ENCODE measurements around the gene SLC22A5. TPM values are rescaled to one million over a fixed set of nuclear protein-coding genes. Genes with fewer than 3 reads are reported as not detected.

Gene SLC22A5
- total RNA-seq, 2 experiments from 2014 or later, result 2.7 to 3.3 TPM

DNA sequence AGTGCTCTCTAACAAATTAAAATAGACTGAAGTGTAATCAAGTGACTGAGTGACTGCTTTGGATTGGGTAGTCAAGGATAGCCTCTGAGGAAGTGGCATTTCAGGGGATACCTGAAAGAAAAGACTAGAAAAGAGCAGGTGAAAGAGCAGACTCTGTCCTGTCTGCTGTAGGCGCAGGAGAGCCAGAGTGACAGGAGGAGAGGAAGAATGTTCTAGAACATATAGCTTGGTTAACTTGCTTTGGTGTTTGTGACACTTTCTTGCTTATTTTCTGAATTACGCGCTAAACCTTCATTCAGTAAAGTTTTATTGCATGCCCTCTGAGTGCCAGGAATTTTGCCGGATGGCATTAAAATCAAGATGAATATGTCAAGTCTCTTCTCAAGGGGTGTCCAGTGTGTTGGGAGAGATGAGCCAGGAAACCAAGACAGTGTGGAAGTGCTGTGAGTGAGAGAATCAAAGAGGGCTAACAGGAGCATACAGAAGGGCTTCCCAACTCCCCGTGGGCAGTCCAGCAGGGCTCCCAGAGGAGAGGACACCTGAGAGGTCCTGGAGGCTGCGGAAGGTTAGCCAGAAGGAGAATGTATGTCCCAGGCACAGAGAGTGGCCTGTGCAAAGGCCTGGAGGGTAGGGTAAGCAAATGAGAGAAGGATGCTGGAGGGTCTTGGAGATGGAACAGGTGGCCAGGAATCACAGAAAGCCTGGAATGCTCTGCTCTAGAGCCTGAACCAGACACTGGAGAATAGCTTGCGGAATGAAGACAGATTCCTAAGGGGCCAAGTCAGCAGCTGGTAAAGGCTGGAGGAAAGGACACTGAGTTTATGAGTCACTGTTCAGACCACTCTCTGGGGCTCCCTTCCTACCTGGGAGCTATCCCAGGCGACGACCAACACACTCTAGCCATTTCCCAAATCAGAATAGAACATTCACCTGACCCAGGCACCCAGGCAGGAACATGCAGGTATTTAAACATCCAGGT, 59.3 kb downstream of the SLC22A5 start:
- Mint-ChIP-seq H3K4me3 (no peak overlapping the region), H3K9me3 (no peaks in the 10 kb centered on the region), H3K27me3 (no peaks in the 10 kb centered on the region), H3K36me3 (ENCODE audit: low read depth) (peaks cover 72% of the 10 kb centered on the region), H3K27ac (peak overlapping the region; percentile 99), H3K4me1 (peaks cover 94% of the 10 kb centered on the region)
- ChIA-PET POLR2A (interaction anchor here (3.6 to 14.2 kb wide), 7 partner anchors 8 to 56 kb away, joined by 15 to 1155 read pairs (median 147); partner anchors contain the start of gene IRF1), CTCF (interaction anchor here (1.0 to 7.5 kb wide), 9 partner anchors 9 to 77 kb away, joined by 3 to 111 read pairs (median 38); partner anchors contain the start of gene IRF1)
- no peak for DNase-seq

DNA sequence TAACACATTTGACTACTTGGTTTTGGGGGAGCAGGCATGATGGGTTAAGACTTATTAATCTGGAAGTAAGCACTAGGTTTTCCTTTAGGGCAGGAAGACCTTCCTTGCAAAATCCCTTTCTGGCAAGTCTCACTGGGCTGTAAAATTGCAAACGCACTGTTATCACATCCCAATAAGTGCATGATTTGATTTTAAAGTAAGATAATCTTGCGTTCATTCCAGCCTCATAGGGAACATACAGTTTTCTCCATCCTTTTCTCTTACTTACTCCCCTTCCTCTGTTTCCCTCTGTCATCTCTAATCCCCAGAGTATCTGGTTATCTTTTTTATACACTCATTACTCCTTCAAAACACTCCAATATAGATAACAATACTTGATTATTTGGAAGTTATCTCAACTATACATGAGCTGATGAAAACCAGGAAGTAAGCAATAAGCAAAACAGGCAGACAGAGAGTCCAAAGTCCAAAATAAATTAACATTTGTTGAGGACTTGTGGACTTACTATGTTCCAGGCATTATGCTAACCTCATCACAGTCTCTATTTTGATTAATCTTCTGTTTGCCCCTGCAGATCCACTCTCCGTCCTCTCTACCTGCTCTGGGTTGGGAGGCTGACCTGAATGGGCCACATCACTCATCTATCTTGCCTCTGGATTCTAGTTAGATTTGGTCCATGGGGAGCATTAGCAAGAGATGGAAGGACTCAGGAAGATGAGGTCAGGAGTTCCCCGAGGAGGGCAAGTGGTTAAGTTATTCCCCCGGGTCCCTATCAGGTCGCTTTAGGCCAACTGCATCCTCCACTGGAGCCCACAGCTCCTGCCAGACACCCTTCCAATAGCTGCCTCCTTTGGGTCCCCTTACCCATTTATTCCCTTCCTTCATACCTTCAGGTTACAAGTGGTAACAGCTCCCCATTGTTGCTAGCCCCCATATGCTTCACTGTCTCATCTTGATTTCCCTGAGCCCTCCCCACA, 60.2 kb downstream of the SLC22A5 start:
- H3K9me3 Mint-ChIP-seq, result no peaks in the 10 kb centered on the region
- DNase-seq, result no peak
- peaks cover 93% of the 10 kb centered on the region for H3K4me1 Mint-ChIP-seq
- POLR2A ChIA-PET, result interaction anchor here (2.8 to 14.2 kb wide), 5 partner anchors 7 to 55 kb away, joined by 7 to 1155 read pairs (median 216); partner anchors contain the start of gene IRF1
- no peak overlapping the region for H3K4me3 Mint-ChIP-seq
- peak overlapping the region; percentile 70 for H3K27ac Mint-ChIP-seq
- peaks cover 73% of the 10 kb centered on the region for H3K36me3 Mint-ChIP-seq (ENCODE audit: low read depth)
- H3K27me3 Mint-ChIP-seq, result no peaks in the 10 kb centered on the region
- CTCF ChIA-PET, result interaction anchor here (0.9 to 2.2 kb wide), 5 partner anchors 26 to 61 kb away, joined by 3 to 9 read pairs (median 3); partner anchors contain the start of gene IRF1

DNA sequence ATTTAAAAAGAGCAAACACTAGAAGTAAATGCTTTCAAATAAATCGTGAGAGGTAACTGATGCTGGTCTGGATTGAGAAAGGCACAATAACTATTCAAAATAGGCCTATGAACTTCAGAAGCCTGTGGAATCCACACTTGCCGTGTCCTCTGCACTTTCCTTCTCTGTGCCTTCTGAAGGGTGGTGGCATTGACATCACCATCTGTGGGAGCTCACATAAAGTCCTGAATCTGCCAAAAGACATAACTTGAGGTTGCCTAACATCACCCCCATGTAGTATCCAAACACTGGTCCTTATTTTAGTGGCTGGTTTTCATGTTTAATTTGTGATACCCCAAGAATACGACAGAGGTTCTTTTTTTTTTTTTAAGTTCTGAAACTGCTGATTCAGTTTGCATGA, 61.2 kb downstream of the SLC22A5 start:
- CTCF ChIA-PET, result interaction anchor here (0.9 to 2.2 kb wide), 5 partner anchors 25 to 70 kb away, joined by 3 to 9 read pairs (median 4); partner anchors contain the start of gene IRF1
- no peak for DNase-seq
- peaks cover 73% of the 10 kb centered on the region for H3K36me3 Mint-ChIP-seq (ENCODE audit: low read depth)
- POLR2A ChIA-PET, result interaction anchor here (1.2 to 14.2 kb wide), 7 partner anchors 9 to 54 kb away, joined by 3 to 1155 read pairs (median 7); partner anchors contain the start of gene IRF1
- peak overlapping the region; percentile 70 for H3K27ac Mint-ChIP-seq
- H3K9me3 Mint-ChIP-seq, result no peaks in the 10 kb centered on the region
- peaks cover 92% of the 10 kb centered on the region for H3K4me1 Mint-ChIP-seq
- no peak overlapping the region for H3K4me3 Mint-ChIP-seq
- H3K27me3 Mint-ChIP-seq, result no peaks in the 10 kb centered on the region

DNA sequence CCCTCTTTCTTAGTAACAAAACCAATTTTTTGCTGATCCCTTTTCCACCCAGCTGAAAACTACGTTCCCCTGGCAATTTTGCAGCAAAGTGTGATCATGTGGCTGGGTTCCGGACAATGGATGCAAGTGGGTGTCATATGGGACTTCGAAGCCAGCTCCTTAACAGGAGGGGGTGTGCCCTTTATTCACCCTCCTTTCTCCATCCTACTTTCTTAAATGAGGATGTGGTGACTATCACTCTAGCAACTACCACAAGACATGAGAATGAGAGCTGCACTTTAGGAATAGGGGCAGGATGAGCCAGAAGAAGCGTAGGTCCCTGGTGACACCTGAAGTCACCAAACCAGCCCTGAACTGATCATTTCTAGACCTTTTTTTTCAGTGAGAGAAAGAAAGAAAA, 62.1 kb downstream of the SLC22A5 start:
- Mint-ChIP-seq H3K36me3 (ENCODE audit: low read depth) (peaks cover 72% of the 10 kb centered on the region), H3K4me1 (peaks cover 91% of the 10 kb centered on the region), H3K27me3 (no peaks in the 10 kb centered on the region), H3K9me3 (no peaks in the 10 kb centered on the region), H3K4me3 (no peak overlapping the region), H3K27ac (peak overlapping the region; percentile 70)
- no peak for DNase-seq
- CTCF ChIA-PET, result interaction anchor here (0.7 to 2.5 kb wide), 6 partner anchors 21 to 59 kb away, joined by 3 to 9 read pairs (median 4); partner anchors contain the start of gene IRF1
- POLR2A ChIA-PET, result interaction anchor here (1.4 to 14.2 kb wide), 7 partner anchors 11 to 53 kb away, joined by 5 to 1155 read pairs (median 7); partner anchors contain the start of gene IRF1

DNA sequence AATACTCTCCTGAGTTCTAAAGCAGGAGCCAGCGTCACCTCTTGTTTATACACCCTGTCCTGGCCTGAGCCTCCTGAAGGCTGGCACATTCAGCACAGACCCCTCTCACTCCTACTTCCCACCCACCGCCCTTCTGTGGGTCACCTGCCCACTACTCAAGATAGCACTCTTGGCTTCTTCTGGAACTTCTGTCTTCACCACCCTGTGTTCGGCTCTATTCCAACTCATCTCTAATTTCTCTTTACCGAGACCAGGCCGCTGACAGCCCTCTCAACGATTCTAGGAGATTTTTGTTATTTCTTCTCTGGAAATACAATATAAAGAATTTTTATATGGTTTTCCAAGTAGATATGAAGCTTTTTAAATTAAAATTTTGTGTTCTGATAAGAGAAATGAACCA, 63.6 kb downstream of the SLC22A5 start:
- no peak overlapping the region for H3K4me3 Mint-ChIP-seq
- peaks cover 70% of the 10 kb centered on the region for H3K36me3 Mint-ChIP-seq (ENCODE audit: low read depth)
- H3K27ac Mint-ChIP-seq, result peak overlapping the region; percentile 42
- no peaks in the 10 kb centered on the region for H3K9me3 Mint-ChIP-seq
- ChIA-PET POLR2A (interaction anchor here (2.5 to 14.2 kb wide), 3 partner anchors 23 to 52 kb away, joined by 19 to 1155 read pairs (median 85); partner anchors contain the start of gene IRF1), CTCF (interaction anchor here (0.9 to 2.5 kb wide), 4 partner anchors 31 to 68 kb away, joined by 3 to 9 read pairs (median 3); no protein-coding TSS in a partner anchor)
- peaks cover 91% of the 10 kb centered on the region for H3K4me1 Mint-ChIP-seq
- no peaks in the 10 kb centered on the region for H3K27me3 Mint-ChIP-seq
- DNase-seq, result no peak

DNA sequence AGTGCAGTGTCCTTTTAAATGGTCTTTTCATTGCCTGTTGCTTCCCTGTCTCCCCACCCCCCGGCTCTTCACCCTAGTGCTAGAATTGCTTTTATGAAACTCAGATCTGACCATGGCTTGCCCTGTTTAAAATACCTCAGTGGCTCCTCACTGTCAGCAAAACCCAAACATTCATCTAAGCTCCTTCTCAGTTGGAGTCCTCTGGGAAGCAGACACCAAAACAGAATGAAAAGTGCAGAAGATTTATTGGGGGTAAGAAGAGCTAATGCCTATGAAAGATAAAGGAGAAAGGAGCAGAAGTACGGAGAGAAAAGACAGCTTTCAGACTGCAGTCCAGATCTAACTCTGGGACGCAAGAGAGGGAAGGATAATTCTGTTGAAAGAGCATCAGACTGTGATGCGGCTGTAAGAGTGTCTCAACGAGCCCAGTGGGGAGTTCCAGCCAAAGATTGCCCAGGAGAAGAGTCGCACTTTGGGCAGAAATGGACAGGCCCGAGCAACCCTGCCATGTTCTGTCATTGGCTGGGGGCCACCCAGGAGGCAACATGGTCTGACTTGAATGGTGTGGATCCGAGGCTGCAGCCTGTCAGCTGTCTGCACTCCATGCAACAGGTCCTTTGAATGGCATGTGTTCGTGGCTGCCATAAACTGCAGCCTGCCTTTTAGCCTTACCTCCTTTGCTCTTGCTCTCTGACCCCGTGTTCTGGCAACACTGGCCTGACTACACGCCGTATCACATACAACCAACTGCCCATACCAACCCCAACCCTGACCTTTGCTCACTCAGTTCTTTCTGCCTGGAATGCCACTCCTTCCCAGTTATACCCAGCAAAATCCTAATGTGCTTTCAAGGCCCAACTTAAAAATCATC, 65.1 kb downstream of the SLC22A5 start:
- Mint-ChIP-seq H3K4me1 (peaks cover 89% of the 10 kb centered on the region), H3K36me3 (ENCODE audit: low read depth) (peaks cover 65% of the 10 kb centered on the region), H3K9me3 (no peaks in the 10 kb centered on the region), H3K27me3 (no peaks in the 10 kb centered on the region), H3K4me3 (no peak overlapping the region), H3K27ac (peak overlapping the region; percentile 28)
- POLR2A ChIA-PET, result interaction anchor here (1.0 to 7.1 kb wide), 5 partner anchors 8 to 56 kb away, joined by 3 to 85 read pairs (median 5); partner anchors contain the start of gene IRF1
- DNase-seq, result no peak
- CTCF ChIA-PET, result interaction anchor here (5.3 kb wide), 1 partner anchor 8 kb away, joined by 44 read pairs; no protein-coding TSS in a partner anchor

DNA sequence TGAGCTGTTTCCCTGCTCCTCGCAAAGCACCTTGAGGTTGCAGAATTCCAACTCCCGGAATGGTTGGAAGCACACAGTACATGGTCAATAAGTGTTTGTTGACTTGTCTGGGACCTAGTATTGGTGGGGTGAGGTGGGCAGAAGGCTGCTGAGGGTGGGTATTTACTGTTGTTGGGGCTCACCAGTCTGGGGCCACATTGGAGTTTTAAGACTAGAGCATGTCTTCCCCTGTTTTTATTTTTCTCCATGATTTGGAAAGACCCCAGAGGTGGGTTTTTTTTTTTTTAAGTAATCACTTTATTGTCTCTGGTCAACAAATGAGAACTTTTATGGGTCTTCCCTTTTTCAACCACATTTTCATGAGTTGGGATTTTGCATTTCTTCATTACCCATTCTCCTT, 65.9 kb downstream of the SLC22A5 start:
- ChIA-PET POLR2A (interaction anchor here (1.1 to 7.1 kb wide), 7 partner anchors 9 to 60 kb away, joined by 3 to 85 read pairs (median 10); no protein-coding TSS in a partner anchor), CTCF (interaction anchor here (5.3 kb wide), 1 partner anchor 9 kb away, joined by 44 read pairs; no protein-coding TSS in a partner anchor)
- H3K9me3 Mint-ChIP-seq, result no peaks in the 10 kb centered on the region
- no peak for DNase-seq
- H3K27me3 Mint-ChIP-seq, result no peaks in the 10 kb centered on the region
- no peak overlapping the region for H3K4me3 Mint-ChIP-seq
- peaks cover 88% of the 10 kb centered on the region for H3K4me1 Mint-ChIP-seq
- peaks cover 62% of the 10 kb centered on the region for H3K36me3 Mint-ChIP-seq (ENCODE audit: low read depth)
- no peak overlapping the region for H3K27ac Mint-ChIP-seq

DNA sequence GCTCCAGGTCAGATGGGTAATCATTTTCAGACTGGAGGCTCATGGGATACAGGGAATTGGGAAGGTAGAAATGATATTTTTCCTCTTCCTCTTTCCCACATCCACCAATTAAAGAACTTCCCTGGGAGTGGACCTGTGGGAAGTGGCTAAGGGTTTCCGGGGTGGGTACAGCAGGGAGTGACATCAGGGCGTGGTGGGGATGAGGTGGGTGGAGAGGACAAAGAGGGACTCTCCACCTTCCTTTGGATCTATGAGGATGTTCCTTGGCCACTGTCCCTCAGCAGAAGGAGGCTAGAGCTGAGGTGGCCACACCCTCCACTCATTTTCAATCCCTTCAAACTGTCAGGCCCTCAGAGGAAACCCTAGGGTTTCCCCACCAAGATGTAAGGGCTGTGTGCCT, 66.4 kb downstream of the SLC22A5 start:
- POLR2A ChIA-PET, result interaction anchor here (1.0 to 7.1 kb wide), 9 partner anchors 9 to 60 kb away, joined by 3 to 85 read pairs (median 10); partner anchors contain the start of gene IRF1
- H3K36me3 Mint-ChIP-seq (ENCODE audit: low read depth), result peaks cover 60% of the 10 kb centered on the region
- no peaks in the 10 kb centered on the region for H3K9me3 Mint-ChIP-seq
- CTCF ChIA-PET, result interaction anchor here (1.0 to 5.3 kb wide), 3 partner anchors 9 to 55 kb away, joined by 3 to 44 read pairs (median 4); partner anchors contain the start of gene IRF1
- H3K4me3 Mint-ChIP-seq, result no peak overlapping the region
- H3K27me3 Mint-ChIP-seq, result no peaks in the 10 kb centered on the region
- DNase-seq, result no peak
- peaks cover 86% of the 10 kb centered on the region for H3K4me1 Mint-ChIP-seq
- H3K27ac Mint-ChIP-seq, result peak overlapping the region; percentile 18

DNA sequence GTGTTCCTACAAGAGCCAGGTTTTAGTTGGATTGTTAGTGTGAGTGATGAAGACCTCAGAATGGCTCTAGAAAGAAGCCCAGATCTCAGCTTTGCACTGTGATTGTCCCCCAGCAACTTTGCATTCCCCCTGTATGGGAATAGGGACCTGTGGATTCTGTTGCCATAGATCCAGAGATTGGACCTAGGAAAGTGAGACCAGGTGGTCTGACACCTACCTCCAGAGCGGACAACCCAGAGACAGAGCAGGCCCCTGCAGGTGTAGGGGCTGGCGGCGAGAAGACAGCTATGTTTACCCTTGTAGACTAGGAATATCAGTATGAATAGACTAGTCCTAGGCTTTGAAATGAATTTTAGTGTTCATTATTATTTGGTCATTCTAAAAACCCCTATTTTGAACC, 67.4 kb downstream of the SLC22A5 start:
- H3K4me1 Mint-ChIP-seq, result peaks cover 82% of the 10 kb centered on the region
- no peak for DNase-seq
- peak overlapping the region; percentile 54 for H3K4me3 Mint-ChIP-seq
- H3K9me3 Mint-ChIP-seq, result no peaks in the 10 kb centered on the region
- H3K36me3 Mint-ChIP-seq (ENCODE audit: low read depth), result peaks cover 58% of the 10 kb centered on the region
- H3K27me3 Mint-ChIP-seq, result no peaks in the 10 kb centered on the region
- peak overlapping the region; percentile 87 for H3K27ac Mint-ChIP-seq
- ChIA-PET CTCF (interaction anchor here (1.0 to 5.3 kb wide), 4 partner anchors 10 to 54 kb away, joined by 3 to 44 read pairs (median 6); partner anchors contain the start of gene IRF1), POLR2A (interaction anchor here (1.0 to 7.1 kb wide), 10 partner anchors 10 to 59 kb away, joined by 4 to 85 read pairs (median 8); partner anchors contain the start of gene IRF1)

DNA sequence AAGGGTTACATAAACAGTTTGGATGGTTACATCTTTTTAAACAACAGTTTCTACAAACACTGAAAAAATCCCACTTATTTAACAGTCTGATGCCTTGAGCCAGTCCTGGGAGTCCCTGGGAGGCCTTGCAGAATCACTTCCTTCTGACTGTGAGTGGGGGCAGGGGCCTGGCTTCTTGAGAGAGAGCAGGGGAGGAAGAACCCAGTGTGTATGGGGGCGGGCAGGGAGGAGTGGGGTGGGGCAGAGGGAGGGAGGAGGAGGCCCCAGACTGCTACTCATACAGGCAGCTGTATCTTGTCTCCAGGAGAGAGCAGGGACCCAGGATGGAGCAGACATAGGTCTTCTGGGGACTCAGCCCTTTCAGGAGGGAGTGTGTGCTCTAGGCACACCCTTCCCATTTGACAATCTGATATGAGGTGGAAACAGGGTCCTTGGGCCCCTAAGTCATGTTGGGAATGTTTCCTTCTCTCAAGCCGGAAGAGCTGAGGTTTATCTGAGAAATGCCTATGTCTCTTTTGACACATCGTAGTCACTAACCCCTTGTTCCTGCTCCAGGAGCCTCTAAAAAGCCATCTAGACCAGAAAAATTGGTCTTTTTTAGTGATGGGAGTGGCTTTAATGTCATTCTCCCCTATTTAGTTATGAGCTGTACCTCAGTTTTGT, 68.2 kb downstream of the SLC22A5 start:
- peak overlapping the region; percentile 87 for H3K27ac Mint-ChIP-seq
- CTCF ChIA-PET, result interaction anchor here (0.8 to 5.3 kb wide), 12 partner anchors 11 to 59 kb away, joined by 3 to 44 read pairs (median 5); partner anchors contain the start of gene IRF1
- H3K27me3 Mint-ChIP-seq, result no peaks in the 10 kb centered on the region
- POLR2A ChIA-PET, result interaction anchor here (0.9 to 7.1 kb wide), 15 partner anchors 10 to 58 kb away, joined by 3 to 85 read pairs (median 6); partner anchors contain the start of gene IRF1
- H3K4me1 Mint-ChIP-seq, result peaks cover 82% of the 10 kb centered on the region
- peaks cover 57% of the 10 kb centered on the region for H3K36me3 Mint-ChIP-seq (ENCODE audit: low read depth)
- H3K9me3 Mint-ChIP-seq, result no peaks in the 10 kb centered on the region
- peak; percentile 72 for DNase-seq
- peak overlapping the region; percentile 54 for H3K4me3 Mint-ChIP-seq
